Heart right ventricle (tissue), 16 donors: ENCODE results near the gene ZNF846. TPM values are rescaled to one million over a fixed set of nuclear protein-coding genes. Genes with fewer than 3 reads are reported as not detected.
"Not testable (repeated sequence)": the region's sequence is repeated elsewhere in the genome, so short reads cannot be mapped to it uniquely, and the experiment has no call there.

Source experiments
- ATAC-seq, 8 donors: fragments of 200-7000 bp; cut with Tn5 transposase; one replicate each; pipeline ENCODE4 v1.9.1; 2020; ENCODE audit warnings: mild to moderate bottlenecking in 8 of 8, moderate library complexity in 8 of 8, moderate number of reproducible peaks in 1 of 8
- DNase-seq, 2 donors: peaks; one replicate each; pipeline ENCODE4 v3.0.0-alpha.2; 2020
- H3K27ac ChIP-seq, 10 donors: fragments of 200-600 bp; sonication (generic) in 2 of 10; one replicate each; pipeline versions ENCODE4 v1.5.0 to v1.8.0; 2020 to 2022; ENCODE audit warnings: mild to moderate bottlenecking in 3 of 10
- H3K27me3 ChIP-seq, 7 donors: fragments of 200-600 bp; one replicate each; pipeline ENCODE4 v1.8.0; 2021 to 2022; ENCODE audit warnings: mild to moderate bottlenecking in 2 of 7
- H3K36me3 ChIP-seq, 9 donors: fragments of 200-600 bp; sonication (generic) in 1 of 9; one replicate each; pipeline versions ENCODE4 v1.5.0 to v1.8.0; 2020 to 2022; ENCODE audit warnings: mild to moderate bottlenecking in 2 of 9
- H3K4me1 ChIP-seq, 9 donors: fragments of 200-600 bp; sonication (generic) in 1 of 9; one replicate each; pipeline versions ENCODE4 v1.5.0 to v1.8.0; 2020 to 2022; ENCODE audit warnings: mild to moderate bottlenecking in 4 of 9
- H3K4me3 ChIP-seq, 10 donors: fragments of 200-600 bp; sonication (generic) in 2 of 10; one replicate each; pipeline versions ENCODE4 v1.5.0 to v1.8.0; 2020 to 2022; ENCODE audit warnings: mild to moderate bottlenecking in 7 of 10, moderate library complexity in 2 of 10
- H3K9me3 ChIP-seq, 11 donors: fragments of 200-600 bp in 10 of 11; sonication (generic) in 2 of 11; one replicate each; pipeline versions ENCODE4 v1.5.0 to v1.8.0; 2013 to 2022; ENCODE audit warnings: mild to moderate bottlenecking in 2 of 11, control low read depth in 1 of 11, moderate library complexity in 1 of 11
- WGBS, 2 donors: extraction: QIAGEN DNeasy Blood & Tissue Kit; methylation state at CpG; one replicate each; pipeline ENCODE4 v1.1.7; 2013; ENCODE audit warnings: inconsistent platforms in 1 of 2; 5-methylcytosine and 5-hydroxymethylcytosine counted together
- intact Hi-C, 10 donors: fragments of 100-400 bp; cut with DNase I; formaldehyde crosslinking; loops; one replicate each; pipeline versions ENCODE4 v1.11.1 to v1.14.2; 2022
- polyA plus RNA-seq, 2 donors: library from polyadenylated mRNA; stranded (reverse); fragments of 200-250 nt; gene quantifications; one replicate each; pipeline ENCODE4 v1.2.3, GENCODE V29; 2013
- total RNA-seq, 10 donors: library from RNA; stranded (reverse); fragmentation: NEBNext Ultra II Directional in 3 of 10; extraction: Animal tissue kit (Norgen Biotek cat#: 25700) in 3 of 10; gene quantifications; one replicate each; pipeline versions ENCODE4 v1.2.1 to v1.2.4, GENCODE V29; 2021 to 2023
- TF ChIP-seq, protein P1 (sequence below), 9 donors: fragments of 200-600 bp; sonication (generic) in 2 of 9; IDR thresholded peaks; one replicate each; pipeline versions ENCODE4 v1.5.0 to v1.8.0; 2021 to 2022; ENCODE audit warnings: antibody characterized with exemption in 9 of 9, mild to moderate bottlenecking in 5 of 9, moderate library complexity in 1 of 9
- donor health status: Arrhythmogenic right ventricular cardiomyopathy.
- donor health status: ischemic (EF 13 %, LVEDD 7.1; RV severe dilation, severe dysfunction).
- donor health status: healthy with polysubstance abuse.
- donor health status: DM: no; HTN: yes; CAD: no.
- donor health status: DM: no; HTN: no; CAD: no.
- donor health status: ischemic (EF 25% LVEDD 6.9; RV normal size, moderate dysfunction).
- donor health status: ischemic (EF 25% LVEDD 5.7; RV mildly dilated, moderate dysfunction).
- donor health status: healthy.
- donor health status: DM: yes; HTN: yes; CAD: no.
- donor health status: Ischemic cardiomyopathy.
- donor health status: ischemic (EF 35%, LVEDD 5.7; RV mildly dilated, moderate dysfunction).
- donor health status: nonischemic (EF 11% LVEDD 7.7; RV severe dilation, severe dysfunction).
- donor health status: DM: yes; HTN: yes; CAD: no.
- donor health status: PGD.
- donor health status: ischemic (EF 29% LVEDD 5.4; RV normal size, mild dysfunction).
- donor health status: nonischemic (EF 23%, LVEDD 6.1; RV moderate dilation, normal function).

Gene ZNF846
- total and polyA plus RNA-seq, 12 donors: 3.9 to 21.4 (median 10.1) TPM

DNA sequence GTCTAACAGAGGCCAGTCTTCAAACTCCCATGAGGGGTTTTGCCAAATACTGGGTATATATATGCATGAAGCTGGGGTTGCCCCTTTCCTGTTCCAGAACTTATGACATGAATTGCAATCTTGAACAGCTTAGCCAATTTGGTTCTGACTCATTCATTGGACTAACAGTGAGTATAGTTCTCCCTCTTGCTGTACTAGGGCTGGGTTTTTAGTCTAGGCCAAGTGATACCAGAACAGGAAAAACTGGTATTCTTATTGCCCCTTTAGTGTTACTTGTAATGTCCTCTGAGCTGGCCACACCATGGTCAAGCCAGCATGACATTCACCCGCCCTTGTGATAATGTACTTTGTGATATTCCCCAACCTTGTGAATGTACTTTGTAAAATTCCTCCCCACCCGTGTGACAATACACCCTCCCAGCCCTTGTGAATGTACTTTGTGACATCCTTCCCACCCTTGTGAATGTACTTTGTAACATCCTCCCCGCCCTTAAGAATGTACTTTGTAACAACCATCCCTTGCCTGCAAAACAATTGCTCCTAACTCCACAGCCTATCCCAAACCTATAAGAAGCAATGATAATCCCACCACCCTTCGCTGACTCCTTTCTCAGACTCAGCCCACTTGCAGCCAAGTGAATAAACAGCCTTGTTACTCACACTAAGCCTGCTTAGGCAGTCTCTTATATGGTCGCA is 26.9 kb downstream of the ZNF846 start:
- Histone ChIP-seq H3K27ac (no peak overlapping the region), H3K27me3 (no peaks in the 10 kb centered on the region), H3K4me3 (no peak overlapping the region), H3K4me1 (no peaks in the 10 kb centered on the region), H3K36me3 (no peaks in the 10 kb centered on the region), H3K9me3 (peaks cover 0 to 2% (median 0%) of the 10 kb centered on the region in 11 donors)
- ATAC-seq: no peak
- TF ChIP-seq, protein P1, sequence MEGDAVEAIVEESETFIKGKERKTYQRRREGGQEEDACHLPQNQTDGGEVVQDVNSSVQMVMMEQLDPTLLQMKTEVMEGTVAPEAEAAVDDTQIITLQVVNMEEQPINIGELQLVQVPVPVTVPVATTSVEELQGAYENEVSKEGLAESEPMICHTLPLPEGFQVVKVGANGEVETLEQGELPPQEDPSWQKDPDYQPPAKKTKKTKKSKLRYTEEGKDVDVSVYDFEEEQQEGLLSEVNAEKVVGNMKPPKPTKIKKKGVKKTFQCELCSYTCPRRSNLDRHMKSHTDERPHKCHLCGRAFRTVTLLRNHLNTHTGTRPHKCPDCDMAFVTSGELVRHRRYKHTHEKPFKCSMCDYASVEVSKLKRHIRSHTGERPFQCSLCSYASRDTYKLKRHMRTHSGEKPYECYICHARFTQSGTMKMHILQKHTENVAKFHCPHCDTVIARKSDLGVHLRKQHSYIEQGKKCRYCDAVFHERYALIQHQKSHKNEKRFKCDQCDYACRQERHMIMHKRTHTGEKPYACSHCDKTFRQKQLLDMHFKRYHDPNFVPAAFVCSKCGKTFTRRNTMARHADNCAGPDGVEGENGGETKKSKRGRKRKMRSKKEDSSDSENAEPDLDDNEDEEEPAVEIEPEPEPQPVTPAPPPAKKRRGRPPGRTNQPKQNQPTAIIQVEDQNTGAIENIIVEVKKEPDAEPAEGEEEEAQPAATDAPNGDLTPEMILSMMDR (IDR thresholded peaks at IDR 0.05): no peak
- no peak for DNase-seq
- 92 to 96% methylated on average over 5 of the region's 5 CpGs for WGBS, 2 donors
- intact Hi-C loops: no loop called here

DNA sequence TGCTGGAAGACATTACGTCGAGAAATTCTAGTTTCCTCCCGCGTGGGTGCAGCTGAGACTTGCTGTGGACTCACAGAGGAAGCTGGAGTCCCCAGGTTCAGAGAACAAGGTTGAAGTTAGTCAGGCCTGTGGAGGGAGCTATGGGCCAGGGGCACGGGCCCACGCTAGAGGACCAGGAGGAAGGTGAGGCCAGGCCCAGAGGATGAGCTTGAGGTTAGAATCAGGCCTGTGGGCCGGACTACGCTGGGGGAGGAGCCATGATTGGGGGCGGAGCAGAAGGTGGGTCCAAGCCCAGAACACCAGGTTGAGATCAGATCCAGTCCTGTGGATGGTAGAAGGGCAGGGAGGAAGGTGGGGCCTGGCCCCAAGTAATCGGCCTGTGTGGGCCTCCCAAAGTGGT is 32.6 kb downstream of the ZNF846 start:
- H3K4me3 ChIP-seq: no peak overlapping the region
- H3K4me1 ChIP-seq: no peaks in the 10 kb centered on the region
- no peak for DNase-seq
- peaks cover 0 to 15% (median 0%) of the 10 kb centered on the region in 11 donors for H3K9me3 ChIP-seq
- TF ChIP-seq, protein P1 (IDR thresholded peaks at IDR 0.05): no peak
- no peak overlapping the region for H3K27ac ChIP-seq
- no peaks in the 10 kb centered on the region for H3K27me3 ChIP-seq
- ATAC-seq: no peak
- no peaks in the 10 kb centered on the region for H3K36me3 ChIP-seq
- WGBS, 2 donors: 93 to 94% methylated on average over 10 of the region's 10 CpGs
- intact Hi-C loops: no loop called here

DNA sequence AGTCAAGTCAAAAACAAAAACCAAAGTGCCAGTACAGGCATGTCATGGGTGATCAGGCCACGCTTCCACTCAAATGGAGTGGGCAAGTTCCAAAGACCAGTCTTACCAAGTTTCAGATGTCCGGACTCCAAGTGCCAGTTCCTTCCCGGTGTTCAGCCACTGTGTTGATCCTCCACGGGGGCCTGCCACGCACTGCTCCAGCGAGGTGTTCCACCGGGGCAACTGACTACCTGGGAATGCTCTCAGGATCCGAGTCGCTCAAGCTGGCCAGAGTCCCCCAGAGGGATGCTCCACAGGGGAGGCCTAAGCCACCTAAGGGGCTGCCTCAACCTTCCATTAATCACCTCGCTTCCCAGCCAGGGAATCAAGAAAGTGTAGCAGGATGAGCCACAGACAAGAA is 38.5 kb downstream of the ZNF846 start:
- DNase-seq, H3K27ac ChIP-seq, ATAC-seq, H3K4me3 ChIP-seq, intact Hi-C loops, H3K4me1 ChIP-seq, H3K36me3 ChIP-seq, H3K9me3 ChIP-seq, H3K27me3 ChIP-seq: not testable (repeated sequence)
- 93 to 96% methylated on average over 10 of the region's 10 CpGs for WGBS, 2 donors

DNA sequence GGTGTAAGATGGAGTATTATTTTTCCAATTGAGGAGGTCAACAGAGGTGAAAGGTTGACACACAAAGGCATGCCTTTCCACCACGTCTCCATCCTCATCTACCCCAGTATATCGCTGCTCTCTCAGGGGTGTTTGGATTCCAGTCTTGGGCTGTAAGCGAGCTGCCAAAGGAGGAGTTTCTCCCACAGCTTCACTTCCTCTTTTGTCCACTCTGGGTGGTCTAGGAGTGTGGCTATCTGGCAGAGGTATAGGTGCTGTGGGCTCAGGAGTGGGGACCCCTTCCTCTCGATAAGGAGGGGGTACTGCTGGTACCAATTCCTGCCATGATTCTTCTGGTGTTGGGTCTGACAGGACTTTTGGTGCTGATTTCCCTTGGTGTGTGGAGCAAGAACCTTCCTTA is 39.4 kb downstream of the ZNF846 start:
- 79 to 82% methylated on average over 4 of the region's 4 CpGs for WGBS, 2 donors
- DNase-seq: no peak
- intact Hi-C loops: no loop called here
- Histone ChIP-seq H3K36me3 (no peaks in the 10 kb centered on the region), H3K9me3 (peaks cover 0 to 8% (median 0%) of the 10 kb centered on the region in 11 donors), H3K4me3 (no peak overlapping the region), H3K27me3 (no peaks in the 10 kb centered on the region), H3K27ac (no peak overlapping the region), H3K4me1 (no peaks in the 10 kb centered on the region)
- ATAC-seq: no peak
- TF ChIP-seq, protein P1 (IDR thresholded peaks at IDR 0.05): no peak

DNA sequence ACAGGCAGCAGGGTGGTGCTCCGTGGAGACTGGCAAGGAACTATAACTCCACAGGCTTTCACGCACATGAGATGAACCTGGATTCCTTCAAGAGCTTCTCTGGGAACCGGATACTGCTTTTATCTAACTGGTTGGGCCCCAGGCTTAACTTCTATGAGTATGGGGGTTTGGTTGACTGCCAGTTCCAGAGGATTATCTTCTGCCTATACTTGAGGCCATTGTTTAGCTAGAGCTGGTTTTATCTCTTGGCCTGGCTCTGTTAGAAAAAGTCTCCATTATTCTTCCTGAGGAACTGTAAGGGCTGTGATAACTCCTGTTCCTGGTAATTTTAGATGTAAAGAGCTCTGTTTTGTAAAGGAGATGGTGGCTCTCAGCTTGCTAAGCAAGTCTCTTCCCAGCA is 40.9 kb downstream of the ZNF846 start:
- DNase-seq (no peak), ATAC-seq (no peak)
- Histone ChIP-seq H3K4me1 (no peaks in the 10 kb centered on the region), H3K27me3 (no peaks in the 10 kb centered on the region), H3K4me3 (no peak overlapping the region), H3K27ac (no peak overlapping the region), H3K9me3 (peaks cover 0 to 17% (median 0%) of the 10 kb centered on the region in 11 donors), H3K36me3 (no peaks in the 10 kb centered on the region)
- intact Hi-C loops: no loop called here
- TF ChIP-seq, protein P1 (IDR thresholded peaks at IDR 0.05): no peak
- WGBS, 2 donors: 16 to 17% methylated on average over 3 of the region's 3 CpGs

DNA sequence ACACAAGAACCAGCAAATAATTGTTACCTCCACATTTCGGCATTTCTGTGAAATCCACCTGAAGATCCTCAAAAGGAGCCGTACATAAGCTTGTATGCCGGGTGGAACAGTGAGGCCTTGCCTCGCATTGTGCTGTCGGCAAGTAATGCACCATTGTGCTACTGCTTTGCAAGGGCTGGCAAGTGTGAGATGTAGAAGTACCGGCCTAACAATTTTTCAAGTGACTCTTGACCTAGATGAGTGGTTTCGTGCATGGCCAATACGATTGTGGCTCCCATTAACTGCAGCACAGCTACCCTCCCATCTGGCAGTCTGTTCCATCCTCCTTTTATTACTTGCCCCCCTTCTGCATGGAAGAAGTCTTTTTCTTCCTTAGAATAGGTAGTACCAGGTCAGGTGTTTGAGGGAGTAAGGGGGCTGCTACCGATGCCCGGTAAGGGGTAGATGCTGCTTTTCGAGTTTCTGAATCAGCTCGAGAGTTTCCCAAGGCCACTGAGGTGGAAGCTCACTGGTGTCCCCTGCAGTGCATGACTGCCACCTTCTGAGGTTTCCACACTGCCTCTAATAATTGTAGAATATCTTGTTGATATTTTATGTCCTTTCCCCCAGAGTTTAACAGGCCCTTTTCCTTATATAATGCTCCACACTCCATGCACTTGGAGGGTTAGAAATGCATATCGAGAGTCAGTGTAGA is 42.9 kb downstream of the ZNF846 start:
- DNase-seq, H3K36me3 ChIP-seq, H3K27ac ChIP-seq, H3K4me1 ChIP-seq, H3K4me3 ChIP-seq, ATAC-seq, H3K27me3 ChIP-seq, intact Hi-C loops: not testable (repeated sequence)
- 88 to 91% methylated on average over 13 of the region's 13 CpGs for WGBS, 2 donors
- H3K9me3 ChIP-seq: peaks cover 0 to 17% (median 0%) of the 10 kb centered on the region in 11 donors
